Measurements from ENCODE around the gene SPATA31C1.

SPATA31C1 gene

DNA sequence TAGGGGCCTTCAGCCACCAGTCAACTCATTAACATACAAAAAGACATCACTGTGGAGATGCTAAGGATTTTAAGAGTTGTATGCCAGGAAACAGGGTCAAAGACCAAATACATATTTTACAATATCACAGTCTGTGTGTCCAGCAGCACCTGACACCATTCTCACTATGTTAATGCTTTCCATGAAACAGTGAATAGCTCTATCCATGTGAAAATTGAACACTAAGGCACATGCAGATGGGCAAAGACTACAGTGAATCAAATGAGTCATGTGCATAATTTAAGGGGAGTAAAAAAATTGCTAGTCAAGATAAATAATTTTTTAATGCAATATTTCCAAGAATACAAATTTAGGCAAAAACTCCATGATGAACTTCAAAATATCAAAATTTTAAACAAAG, 42.7 kb upstream of the SPATA31C1 start:
- TF ChIP-seq GABPA (IDR thresholded peaks at IDR 0.05; ENCODE audit: low read depth) (no peak), POLR2AphosphoS5 (IDR thresholded peaks at IDR 0.05; ENCODE audit: low read depth) (no peak), SPI1 (IDR thresholded peaks at IDR 0.05; ENCODE audit: borderline replicate concordance, low read depth) (no peak)
- TF ChIP-seq, protein P1, sequence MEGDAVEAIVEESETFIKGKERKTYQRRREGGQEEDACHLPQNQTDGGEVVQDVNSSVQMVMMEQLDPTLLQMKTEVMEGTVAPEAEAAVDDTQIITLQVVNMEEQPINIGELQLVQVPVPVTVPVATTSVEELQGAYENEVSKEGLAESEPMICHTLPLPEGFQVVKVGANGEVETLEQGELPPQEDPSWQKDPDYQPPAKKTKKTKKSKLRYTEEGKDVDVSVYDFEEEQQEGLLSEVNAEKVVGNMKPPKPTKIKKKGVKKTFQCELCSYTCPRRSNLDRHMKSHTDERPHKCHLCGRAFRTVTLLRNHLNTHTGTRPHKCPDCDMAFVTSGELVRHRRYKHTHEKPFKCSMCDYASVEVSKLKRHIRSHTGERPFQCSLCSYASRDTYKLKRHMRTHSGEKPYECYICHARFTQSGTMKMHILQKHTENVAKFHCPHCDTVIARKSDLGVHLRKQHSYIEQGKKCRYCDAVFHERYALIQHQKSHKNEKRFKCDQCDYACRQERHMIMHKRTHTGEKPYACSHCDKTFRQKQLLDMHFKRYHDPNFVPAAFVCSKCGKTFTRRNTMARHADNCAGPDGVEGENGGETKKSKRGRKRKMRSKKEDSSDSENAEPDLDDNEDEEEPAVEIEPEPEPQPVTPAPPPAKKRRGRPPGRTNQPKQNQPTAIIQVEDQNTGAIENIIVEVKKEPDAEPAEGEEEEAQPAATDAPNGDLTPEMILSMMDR (IDR thresholded peaks at IDR 0.05; ENCODE audit: insufficient read depth, low read length), result no peak
- TF ChIP-seq, protein P2, sequence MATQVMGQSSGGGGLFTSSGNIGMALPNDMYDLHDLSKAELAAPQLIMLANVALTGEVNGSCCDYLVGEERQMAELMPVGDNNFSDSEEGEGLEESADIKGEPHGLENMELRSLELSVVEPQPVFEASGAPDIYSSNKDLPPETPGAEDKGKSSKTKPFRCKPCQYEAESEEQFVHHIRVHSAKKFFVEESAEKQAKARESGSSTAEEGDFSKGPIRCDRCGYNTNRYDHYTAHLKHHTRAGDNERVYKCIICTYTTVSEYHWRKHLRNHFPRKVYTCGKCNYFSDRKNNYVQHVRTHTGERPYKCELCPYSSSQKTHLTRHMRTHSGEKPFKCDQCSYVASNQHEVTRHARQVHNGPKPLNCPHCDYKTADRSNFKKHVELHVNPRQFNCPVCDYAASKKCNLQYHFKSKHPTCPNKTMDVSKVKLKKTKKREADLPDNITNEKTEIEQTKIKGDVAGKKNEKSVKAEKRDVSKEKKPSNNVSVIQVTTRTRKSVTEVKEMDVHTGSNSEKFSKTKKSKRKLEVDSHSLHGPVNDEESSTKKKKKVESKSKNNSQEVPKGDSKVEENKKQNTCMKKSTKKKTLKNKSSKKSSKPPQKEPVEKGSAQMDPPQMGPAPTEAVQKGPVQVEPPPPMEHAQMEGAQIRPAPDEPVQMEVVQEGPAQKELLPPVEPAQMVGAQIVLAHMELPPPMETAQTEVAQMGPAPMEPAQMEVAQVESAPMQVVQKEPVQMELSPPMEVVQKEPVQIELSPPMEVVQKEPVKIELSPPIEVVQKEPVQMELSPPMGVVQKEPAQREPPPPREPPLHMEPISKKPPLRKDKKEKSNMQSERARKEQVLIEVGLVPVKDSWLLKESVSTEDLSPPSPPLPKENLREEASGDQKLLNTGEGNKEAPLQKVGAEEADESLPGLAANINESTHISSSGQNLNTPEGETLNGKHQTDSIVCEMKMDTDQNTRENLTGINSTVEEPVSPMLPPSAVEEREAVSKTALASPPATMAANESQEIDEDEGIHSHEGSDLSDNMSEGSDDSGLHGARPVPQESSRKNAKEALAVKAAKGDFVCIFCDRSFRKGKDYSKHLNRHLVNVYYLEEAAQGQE (IDR thresholded peaks at IDR 0.05; ENCODE audit: insufficient replicate concordance, low read depth), result no peak
- Histone ChIP-seq H3K27ac (replicated peaks) (no peak overlapping the region), H3K4me3 (replicated peaks; ENCODE audit: insufficient read depth, low read length) (no peak overlapping the region), H3K27me3 (ENCODE audit: insufficient read depth, poor library complexity, severe bottlenecking) (no peaks in the 10 kb centered on the region)
- DNase-seq (ENCODE audit: low read depth in 1 of 2, low spot score in 1 of 2), result no peak

DNA sequence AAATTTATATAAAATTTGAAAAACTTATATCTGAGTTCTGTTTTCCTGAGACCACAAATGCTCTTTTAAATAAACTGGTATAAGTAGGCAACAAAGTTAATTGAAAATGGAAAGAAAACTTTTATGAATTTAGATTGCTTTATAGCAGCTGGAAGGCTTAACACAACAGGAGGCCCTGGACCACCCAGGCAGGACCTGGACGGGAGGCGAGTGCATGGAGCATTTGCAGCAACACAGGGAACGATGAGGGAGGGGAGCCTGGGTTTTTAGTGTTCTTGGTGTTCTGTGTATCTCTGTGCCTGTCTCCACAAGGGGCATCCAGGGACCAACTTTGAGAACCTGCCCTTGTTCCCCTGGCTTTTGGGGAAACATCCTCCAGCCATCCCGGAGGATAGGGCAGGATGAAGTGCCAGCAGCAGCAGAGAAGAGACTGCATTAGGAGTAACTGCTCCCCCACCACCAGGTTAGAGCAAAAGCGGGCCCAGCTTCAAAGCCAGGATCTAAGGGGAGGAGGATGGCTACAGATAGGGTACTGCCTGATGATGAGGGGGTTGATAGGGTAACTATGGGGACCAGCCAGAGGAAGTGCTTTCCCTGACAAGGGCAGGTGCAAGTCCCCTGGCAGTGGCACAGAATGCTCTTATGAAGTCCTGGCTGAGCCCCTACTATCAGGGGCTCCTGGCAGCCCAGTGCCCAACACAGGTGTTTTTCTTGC, 41.8 kb upstream of the SPATA31C1 start:
- Histone ChIP-seq H3K27me3 (ENCODE audit: insufficient read depth, poor library complexity, severe bottlenecking) (no peaks in the 10 kb centered on the region), H3K4me3 (replicated peaks; ENCODE audit: insufficient read depth, low read length) (no peak overlapping the region), H3K27ac (replicated peaks) (no peak overlapping the region)
- no peak for DNase-seq (ENCODE audit: low read depth in 1 of 2, low spot score in 1 of 2)
- TF ChIP-seq SPI1 (IDR thresholded peaks at IDR 0.05; ENCODE audit: borderline replicate concordance, low read depth), result no peak
- no peak for TF ChIP-seq GABPA (IDR thresholded peaks at IDR 0.05; ENCODE audit: low read depth)
- TF ChIP-seq, protein P1 (IDR thresholded peaks at IDR 0.05; ENCODE audit: insufficient read depth, low read length), result no peak
- TF ChIP-seq POLR2AphosphoS5 (IDR thresholded peaks at IDR 0.05; ENCODE audit: low read depth), result no peak
- TF ChIP-seq, protein P2 (IDR thresholded peaks at IDR 0.05; ENCODE audit: insufficient replicate concordance, low read depth), result no peak

DNA sequence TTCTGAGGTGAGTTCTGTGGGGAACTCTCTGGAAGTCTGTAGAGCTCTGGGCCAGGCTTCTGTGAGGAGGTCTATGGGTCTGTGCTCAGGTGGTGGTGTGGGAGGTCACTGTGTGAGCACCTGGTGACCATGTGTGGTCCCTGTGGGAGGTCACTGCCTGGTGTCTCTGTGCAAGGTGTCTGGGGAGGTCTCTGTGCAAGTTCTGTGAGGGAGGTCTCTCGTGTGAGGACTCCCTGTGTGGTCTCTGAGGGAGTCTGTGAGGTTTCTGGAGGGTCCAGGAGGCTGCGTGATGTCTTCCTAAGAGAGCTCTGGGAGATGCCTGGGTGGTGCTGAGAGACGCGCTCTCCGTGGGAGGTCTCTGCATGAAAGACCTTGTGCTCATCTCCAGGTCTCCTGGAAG, 41.1 kb upstream of the SPATA31C1 start:
- TF ChIP-seq POLR2AphosphoS5 (IDR thresholded peaks at IDR 0.05; ENCODE audit: low read depth), result no peak
- TF ChIP-seq GABPA (IDR thresholded peaks at IDR 0.05; ENCODE audit: low read depth), result no peak
- TF ChIP-seq SPI1 (IDR thresholded peaks at IDR 0.05; ENCODE audit: borderline replicate concordance, low read depth), result no peak
- TF ChIP-seq, protein P2 (IDR thresholded peaks at IDR 0.05; ENCODE audit: insufficient replicate concordance, low read depth), result no peak
- no peak for DNase-seq (ENCODE audit: low read depth in 1 of 2, low spot score in 1 of 2)
- no peaks in the 10 kb centered on the region for H3K27me3 ChIP-seq (ENCODE audit: insufficient read depth, poor library complexity, severe bottlenecking)
- no peak overlapping the region for H3K27ac ChIP-seq (replicated peaks)
- no peak overlapping the region for H3K4me3 ChIP-seq (replicated peaks; ENCODE audit: insufficient read depth, low read length)
